Skeletal muscle cell (primary cell): ENCODE measurements around the gene RTKN2.
"Not testable (repeated sequence)": the region's sequence is repeated elsewhere in the genome, so short reads cannot be mapped to it uniquely, and the experiment has no call there.

ENCODE experiments used
- DNase-seq: peaks from one replicate; pipeline ENCODE4 v3.0.0-alpha.2; 2010; ENCODE audit warnings: low read depth
- H3K4me3 ChIP-seq: 2 replicates; pipeline ENCODE4 v1.5.1; 2011; ENCODE audit warnings: low read depth, mild to moderate bottlenecking, control low read depth, low read length, moderate library complexity

The RTKN2 gene

GRCh38 chr10:62264126-62264525 lies 4.5 kb downstream of the RTKN2 start:
- DNase-seq: no peak
- no peak overlapping the region for H3K4me3 ChIP-seq

GRCh38 chr10:62261666-62262065 lies 7.0 kb downstream of the RTKN2 start:
- DNase-seq: no peak
- H3K4me3 ChIP-seq: no peak overlapping the region

GRCh38 chr10:62259998-62260397 lies 8.6 kb downstream of the RTKN2 start:
- no peak for DNase-seq
- H3K4me3 ChIP-seq: no peak overlapping the region

- DNase-seq: no peak
- H3K4me3 ChIP-seq: no peak overlapping the region
These were observed 9.2 kb downstream of the RTKN2 start for GRCh38 chr10:62259456-62259855.

GRCh38 chr10:62258926-62259325 lies 9.7 kb downstream of the RTKN2 start:
- H3K4me3 ChIP-seq: no peak overlapping the region
- DNase-seq: no peak

- DNase-seq: no peak
These were observed 14.9 kb downstream of the RTKN2 start for GRCh38 chr10:62253704-62254103.

GRCh38 chr10:62252051-62252450 lies 16.6 kb downstream of the RTKN2 start:
- DNase-seq: no peak
- H3K4me3 ChIP-seq: no peak overlapping the region

More at GRCh38 chr10:62253704-62254103, 14.9 kb downstream of the RTKN2 start:
- no peak overlapping the region for H3K4me3 ChIP-seq

- no peak overlapping the region for H3K4me3 ChIP-seq
- peak; percentile 49 for DNase-seq
These were observed 17.9 kb downstream of the RTKN2 start for GRCh38 chr10:62250594-62251198.

GRCh38 chr10:62249957-62250356 lies 18.7 kb downstream of the RTKN2 start:
- H3K4me3 ChIP-seq: no peak overlapping the region
- no peak for DNase-seq

- no peak for DNase-seq
- H3K4me3 ChIP-seq: no peak overlapping the region
These were observed 20.2 kb downstream of the RTKN2 start for GRCh38 chr10:62248465-62248864.

- no peak for DNase-seq
- no peak overlapping the region for H3K4me3 ChIP-seq
These were observed 23.7 kb downstream of the RTKN2 start for GRCh38 chr10:62244785-62245467.

- peak overlapping the region; percentile 40 for H3K4me3 ChIP-seq
- DNase-seq: no peak
These were observed 24.6 kb downstream of the RTKN2 start for GRCh38 chr10:62244088-62244487.

- peak overlapping the region; percentile 40 for H3K4me3 ChIP-seq
These were observed 25.0 kb downstream of the RTKN2 start for GRCh38 chr10:62243647-62243997.

GRCh38 chr10:62242965-62243646 lies 25.5 kb downstream of the RTKN2 start:
- peak overlapping the region; percentile 40 for H3K4me3 ChIP-seq
- DNase-seq: peak; percentile 89

More at GRCh38 chr10:62243647-62243997, 25.0 kb downstream of the RTKN2 start:
- DNase-seq: no peak

- not testable (repeated sequence) for H3K4me3 ChIP-seq, DNase-seq
These were observed 27.1 kb downstream of the RTKN2 start for GRCh38 chr10:62241521-62241920.

- no peak for DNase-seq
- H3K4me3 ChIP-seq: no peak overlapping the region
These were observed 28.6 kb downstream of the RTKN2 start for GRCh38 chr10:62239994-62240393.

GRCh38 chr10:62238880-62239279 lies 29.8 kb downstream of the RTKN2 start:
- no peak overlapping the region for H3K4me3 ChIP-seq
- DNase-seq: no peak

- no peak for DNase-seq
- H3K4me3 ChIP-seq: no peak overlapping the region
These were observed 30.7 kb downstream of the RTKN2 start for GRCh38 chr10:62237966-62238365.

- no peak overlapping the region for H3K4me3 ChIP-seq
- no peak for DNase-seq
These were observed 31.1 kb downstream of the RTKN2 start for GRCh38 chr10:62237506-62237905.

GRCh38 chr10:62234077-62234605 lies 34.5 kb downstream of the RTKN2 start:
- no peak overlapping the region for H3K4me3 ChIP-seq
- DNase-seq: no peak
